ENCODE data around the gene SMYD3. TPM values are rescaled to one million over a fixed set of nuclear protein-coding genes. Genes with fewer than 3 reads are reported as not detected.

The SMYD3 gene
- total and polyA plus RNA-seq, 9 of the 15 experiments (the other 6 are each of a cell fraction or from before 2014, with no cell fraction given) = 128 to 440 (median 197) TPM

- no peak for TF ChIP-seq ZNF224 (CRISPR knock-in tag; IDR thresholded peaks at IDR 0.05)
- no peak for TF ChIP-seq ZNF668 (CRISPR knock-in tag; IDR thresholded peaks at IDR 0.05)
- no peak for TF ChIP-seq SIX5 (IDR thresholded peaks at IDR 0.05; ENCODE audit: borderline replicate concordance in 1 of 2, insufficient read depth in 1 of 2, low read depth in 1 of 2, low read length in 2 of 2)
- TF ChIP-seq VEZF1 (CRISPR knock-in tag; IDR thresholded peaks at IDR 0.05) = no peak
- no peak for TF ChIP-seq MGA (IDR thresholded peaks at IDR 0.05)
- TF ChIP-seq ETS2 (tag; IDR thresholded peaks at IDR 0.05; ENCODE audit: borderline replicate concordance, poor library complexity, severe bottlenecking) = no peak
- TF ChIP-seq HNRNPK (IDR thresholded peaks at IDR 0.05; ENCODE audit: low read depth, low read length, poor library complexity, severe bottlenecking) = no peak
- no peak for TF ChIP-seq BRD9 (IDR thresholded peaks at IDR 0.05; ENCODE audit: low read depth, partially characterized antibody)
- TF ChIP-seq BHLHE40 (IDR thresholded peaks at IDR 0.05; ENCODE audit: low read length) = no peak
- no peak for TF ChIP-seq SPI1 (IDR thresholded peaks at IDR 0.05; ENCODE audit: borderline replicate concordance, low read depth, low read length)
- TF ChIP-seq RBM34 (IDR thresholded peaks at IDR 0.05; ENCODE audit: borderline replicate concordance, insufficient read depth, low read length) = no peak
Observed at GRCh38 chr1:246146804-246147523, 360.1 kb downstream of the SMYD3 start (continued).

All from K562 (cell line).